HL-60/S4 treated with phorbol 12-myristate 13-acetate at 8.2 ng/mL for 4 days and 3 days (cell line): ENCODE results near the gene CFL1.

Experiments
- in situ Hi-C: fragments of 300-500 bp; cut with MboI; formaldehyde crosslinking; loops from 2 replicates; pipeline ENCODE4 v1.15.0; 2022; ENCODE audit warnings: low sequenced_read_pairs

The CFL1 gene

GRCh38 chr11:65888163-65888814 is 30.3 kb upstream of the CFL1 start, which contains the start of gene FIBP:
Gene FIBP (minus strand): TSS chr11:65888471. CDS start chr11:65888418, 53 bp downstream.
- in situ Hi-C loops, result loop anchor here (25.0 kb wide), 1 partner anchor 99 kb away; no protein-coding TSS in a partner anchor

GRCh38 chr11:65887723-65888162 is 29.8 kb upstream of the CFL1 start:
- in situ Hi-C loops, result loop anchor here (25.0 kb wide), 1 partner anchor 100 kb away; no protein-coding TSS in a partner anchor

GRCh38 chr11:65886826-65887722 is 29.1 kb upstream of the CFL1 start:
- in situ Hi-C loops, result loop anchor here (25.0 kb wide), 1 partner anchor 100 kb away; no protein-coding TSS in a partner anchor

- in situ Hi-C loops, result loop anchor here (25.0 kb wide), 1 partner anchor 101 kb away; no protein-coding TSS in a partner anchor
Observed at GRCh38 chr11:65885808-65886536, 28.0 kb upstream of the CFL1 start.

GRCh38 chr11:65885231-65885630 is 27.3 kb upstream of the CFL1 start:
- in situ Hi-C loops, result loop anchor here (25.0 kb wide), 1 partner anchor 102 kb away; no protein-coding TSS in a partner anchor

- in situ Hi-C loops, result loop anchor here (25.0 kb wide), 1 partner anchor 103 kb away; no protein-coding TSS in a partner anchor
Observed at GRCh38 chr11:65884716-65885092, 26.7 kb upstream of the CFL1 start.

GRCh38 chr11:65883786-65884715 is 26.1 kb upstream of the CFL1 start:
- in situ Hi-C loops, result loop anchor here (25.0 kb wide), 1 partner anchor 103 kb away; no protein-coding TSS in a partner anchor

- in situ Hi-C loops, result loop anchor here (25.0 kb wide), 1 partner anchor 104 kb away; no protein-coding TSS in a partner anchor
Observed at GRCh38 chr11:65883058-65883761, 25.2 kb upstream of the CFL1 start.

- in situ Hi-C loops, result loop anchor here (25.0 kb wide), 1 partner anchor 105 kb away; no protein-coding TSS in a partner anchor
Observed at GRCh38 chr11:65882120-65883057, 24.4 kb upstream of the CFL1 start.

- in situ Hi-C loops, result loop anchor here (25.0 kb wide), 1 partner anchor 106 kb away; no protein-coding TSS in a partner anchor
Observed at GRCh38 chr11:65880844-65881421, 23.0 kb upstream of the CFL1 start.

GRCh38 chr11:65880027-65880426 is 22.0 kb upstream of the CFL1 start:
- in situ Hi-C loops, result loop anchor here (25.0 kb wide), 1 partner anchor 107 kb away; no protein-coding TSS in a partner anchor

- in situ Hi-C loops, result loop anchor here (25.0 kb wide), 1 partner anchor 108 kb away; no protein-coding TSS in a partner anchor
Observed at GRCh38 chr11:65879617-65880016, 21.6 kb upstream of the CFL1 start, which contains the start of gene CTSW. Gene CTSW (plus strand): TSS chr11:65879837. CDS start chr11:65879855, 18 bp downstream.

GRCh38 chr11:65873318-65874156 is 15.6 kb upstream of the CFL1 start:
- in situ Hi-C loops, result no loop called here

GRCh38 chr11:65872586-65873317 is 14.8 kb upstream of the CFL1 start, which contains the start of gene EFEMP2:
Gene EFEMP2 (minus strand): TSS chr11:65872800. CDS start chr11:65872354, 446 bp downstream.
- in situ Hi-C loops, result no loop called here

- in situ Hi-C loops, result no loop called here
Observed at GRCh38 chr11:65871811-65872548, 14.0 kb upstream of the CFL1 start.
